ENCODE measurements around the gene SPARC.

The SPARC gene

GRCh38 chr5:151677776-151678545 is 8.8 kb downstream of the SPARC start:
- no peak for DNase-seq

- DNase-seq, result no peak
These were observed 10.0 kb downstream of the SPARC start for GRCh38 chr5:151676719-151677118.

- no peak for DNase-seq
These were observed 10.4 kb downstream of the SPARC start for GRCh38 chr5:151676314-151676712.

GRCh38 chr5:151675611-151676313 is 11.0 kb downstream of the SPARC start:
- no peak for DNase-seq

- no peak for DNase-seq
These were observed 11.8 kb downstream of the SPARC start for GRCh38 chr5:151674626-151675610.

- no peak for DNase-seq
These were observed 13.3 kb downstream of the SPARC start for GRCh38 chr5:151673421-151673820.

- DNase-seq, result no peak
These were observed 14.2 kb downstream of the SPARC start for GRCh38 chr5:151672516-151672915.

GRCh38 chr5:151671950-151672349 is 14.8 kb downstream of the SPARC start:
- no peak for DNase-seq

GRCh38 chr5:151670953-151671636 is 15.6 kb downstream of the SPARC start:
- no peak for DNase-seq

- no peak for DNase-seq
These were observed 16.5 kb downstream of the SPARC start for GRCh38 chr5:151670083-151670686.

- DNase-seq, result no peak
These were observed 19.6 kb downstream of the SPARC start for GRCh38 chr5:151667083-151667482.

GRCh38 chr5:151665613-151666012 is 21.1 kb downstream of the SPARC start:
- DNase-seq, result no peak

GRCh38 chr5:151664694-151665585 is 21.8 kb downstream of the SPARC start:
- no peak for DNase-seq

GRCh38 chr5:151663617-151664293 is 23.0 kb downstream of the SPARC start:
- DNase-seq, result no peak

- DNase-seq, result no peak
These were observed 23.9 kb downstream of the SPARC start for GRCh38 chr5:151662805-151663204.

- DNase-seq, result no peak
These were observed 24.6 kb downstream of the SPARC start for GRCh38 chr5:151661968-151662732.

GRCh38 chr5:151660616-151661495 is 25.9 kb downstream of the SPARC start:
- no peak for DNase-seq

GRCh38 chr5:151659001-151659754 is 27.5 kb downstream of the SPARC start:
- peak; percentile 80 for DNase-seq
